HG03175 (cell line): Measurements from ENCODE around the gene ATOSA.
A peak's percentile ranks its signal among the peaks of the same experiment; 100 is the strongest.

Source experiments
- ATAC-seq: cut with Tn5 transposase; IDR thresholded peaks from one replicate; pipeline ENCODE4 v1.9.1; 2021; ENCODE audit warnings: mild to moderate bottlenecking, moderate library complexity; ENCODE audit not compliant: unreplicated experiment

Gene ATOSA

GRCh38 chr15:52652984-52653383, 26.2 kb downstream of the ATOSA start:
- ATAC-seq: no peak

- ATAC-seq: no peak
Measured at GRCh38 chr15:52652286-52652685, 26.9 kb downstream of the ATOSA start.

GRCh38 chr15:52651868-52652267, 27.3 kb downstream of the ATOSA start:
- peak; percentile 99 for ATAC-seq

- no peak for ATAC-seq
Measured at GRCh38 chr15:52651114-52651513, 28.1 kb downstream of the ATOSA start.

GRCh38 chr15:52649686-52650085, 29.5 kb downstream of the ATOSA start:
- no peak for ATAC-seq

- no peak for ATAC-seq
Measured at GRCh38 chr15:52645916-52646315, 33.3 kb downstream of the ATOSA start.

- no peak for ATAC-seq
Measured at GRCh38 chr15:52642386-52643361, 36.5 kb downstream of the ATOSA start.

GRCh38 chr15:52636459-52636858, 42.7 kb downstream of the ATOSA start:
- ATAC-seq: no peak

- no peak for ATAC-seq
Measured at GRCh38 chr15:52635908-52636307, 43.3 kb downstream of the ATOSA start.
